Loucy (cell line): Measurements from ENCODE around the gene KRT35.

Experiments
- EZH2phosphoT487 ChIP-seq: fragments of 200-600 bp; IDR thresholded peaks from 2 replicates; pipeline ENCODE4 v1.6.1; 2018; ENCODE audit warnings: antibody characterized with exemption, mild to moderate bottlenecking, moderate library complexity, borderline replicate concordance
- TF ChIP-seq, protein P1 (sequence below): fragments of 200-600 bp; sonication (generic); conservative IDR thresholded peaks from 2 replicates; pipeline ENCODE4 v1.5.1; 2014; ENCODE audit warnings: mild to moderate bottlenecking, antibody characterized with exemption, low read length

DNA sequence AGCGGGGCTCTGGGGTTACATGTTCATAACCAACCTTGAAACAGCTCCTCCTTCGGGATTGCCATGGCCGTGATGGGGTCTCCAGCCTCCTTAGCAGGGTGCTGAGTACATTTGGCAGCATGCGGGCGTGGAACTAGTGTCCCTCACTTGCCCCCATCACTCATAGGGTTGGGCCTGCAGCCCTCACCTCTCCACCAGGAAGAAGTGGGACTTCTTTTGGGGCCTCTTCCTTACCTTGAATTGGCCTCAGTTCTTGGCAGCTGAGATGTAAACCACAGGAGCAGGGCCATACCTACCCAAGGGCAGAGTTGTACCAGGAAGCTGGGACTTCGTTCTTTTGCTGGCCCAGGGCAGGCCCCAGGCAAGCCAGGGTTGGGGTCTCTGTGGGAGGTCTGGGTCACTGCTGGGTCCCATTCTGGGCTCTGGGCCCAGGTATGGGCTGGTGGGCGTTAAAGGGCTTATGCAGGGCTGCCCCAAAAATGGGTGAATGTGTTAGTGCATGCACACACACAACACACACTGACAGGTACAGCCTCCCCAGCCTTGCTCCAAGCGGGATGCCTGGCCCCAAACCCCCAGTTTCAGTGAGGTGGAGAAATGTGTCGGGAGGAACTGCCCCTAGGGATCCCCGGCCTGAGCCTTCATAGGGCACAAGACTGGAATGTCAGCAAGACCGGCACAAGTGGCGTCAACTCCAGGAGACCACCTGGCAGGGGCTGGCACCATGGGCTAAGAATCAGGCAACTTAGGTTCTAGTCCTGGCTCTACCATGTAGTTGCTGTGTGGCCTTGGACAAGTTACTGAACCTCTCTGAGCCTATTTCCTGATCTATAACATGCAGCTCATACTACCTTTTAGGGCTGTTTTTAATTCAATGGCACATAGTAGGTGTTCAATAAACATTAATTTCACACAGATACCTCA, 41.6 kb upstream of the KRT35 start:
- TF ChIP-seq, protein P1, sequence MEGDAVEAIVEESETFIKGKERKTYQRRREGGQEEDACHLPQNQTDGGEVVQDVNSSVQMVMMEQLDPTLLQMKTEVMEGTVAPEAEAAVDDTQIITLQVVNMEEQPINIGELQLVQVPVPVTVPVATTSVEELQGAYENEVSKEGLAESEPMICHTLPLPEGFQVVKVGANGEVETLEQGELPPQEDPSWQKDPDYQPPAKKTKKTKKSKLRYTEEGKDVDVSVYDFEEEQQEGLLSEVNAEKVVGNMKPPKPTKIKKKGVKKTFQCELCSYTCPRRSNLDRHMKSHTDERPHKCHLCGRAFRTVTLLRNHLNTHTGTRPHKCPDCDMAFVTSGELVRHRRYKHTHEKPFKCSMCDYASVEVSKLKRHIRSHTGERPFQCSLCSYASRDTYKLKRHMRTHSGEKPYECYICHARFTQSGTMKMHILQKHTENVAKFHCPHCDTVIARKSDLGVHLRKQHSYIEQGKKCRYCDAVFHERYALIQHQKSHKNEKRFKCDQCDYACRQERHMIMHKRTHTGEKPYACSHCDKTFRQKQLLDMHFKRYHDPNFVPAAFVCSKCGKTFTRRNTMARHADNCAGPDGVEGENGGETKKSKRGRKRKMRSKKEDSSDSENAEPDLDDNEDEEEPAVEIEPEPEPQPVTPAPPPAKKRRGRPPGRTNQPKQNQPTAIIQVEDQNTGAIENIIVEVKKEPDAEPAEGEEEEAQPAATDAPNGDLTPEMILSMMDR = no peak
- TF ChIP-seq EZH2phosphoT487 = no peak
